Trophoblast cell (in vitro differentiated cells and primary cell): ENCODE measurements around the gene ASPRV1.

Experiments
- DNase-seq, 2 donors: peaks; one replicate each; pipeline ENCODE4 v3.0.0-alpha.2; 2016
- H2AFZ ChIP-seq: 2 replicates; pipeline ENCODE4 v1.6.1; 2013; ENCODE audit warnings: low read length, moderate library complexity, mild to moderate bottlenecking; ENCODE audit not compliant: insufficient read depth, poor library complexity
- H2AK5ac ChIP-seq: 2 replicates; pipeline ENCODE4 v1.6.1; 2013; ENCODE audit warnings: mild to moderate bottlenecking, low read length
- H2BK120ac ChIP-seq: 2 replicates; pipeline ENCODE4 v1.6.1; 2013; ENCODE audit warnings: low read length, mild to moderate bottlenecking, moderate library complexity; ENCODE audit not compliant: insufficient read depth, poor library complexity
- H2BK12ac ChIP-seq: 2 replicates; pipeline ENCODE4 v1.6.1; 2013; ENCODE audit warnings: mild to moderate bottlenecking, low read length, moderate library complexity
- H2BK5ac ChIP-seq: 2 replicates; pipeline ENCODE4 v1.6.1; 2013; ENCODE audit warnings: low read length, low read depth, moderate library complexity, mild to moderate bottlenecking; ENCODE audit not compliant: poor library complexity
- H3K14ac ChIP-seq: 2 replicates; pipeline ENCODE4 v1.6.1; 2013; ENCODE audit warnings: mild to moderate bottlenecking, low read length
- H3K18ac ChIP-seq: 2 replicates; pipeline ENCODE4 v1.6.1; 2013; ENCODE audit warnings: mild to moderate bottlenecking, low read length
- H3K23ac ChIP-seq: 2 replicates; pipeline ENCODE4 v1.6.1; 2013; ENCODE audit warnings: low read length
- H3K27ac ChIP-seq: 2 replicates; pipeline ENCODE4 v1.5.1; 2013; ENCODE audit warnings: low read depth, mild to moderate bottlenecking, inconsistent platforms, low read length, moderate library complexity
- H3K27me3 ChIP-seq: 2 replicates; pipeline ENCODE4 v1.6.1; 2013; ENCODE audit warnings: inconsistent platforms, mild to moderate bottlenecking, low read length, moderate library complexity; ENCODE audit not compliant: insufficient read depth
- H3K36me3 ChIP-seq, 2 experiments: 1 replicate in 1 of 2; 2 replicates in 1 of 2; pipeline ENCODE4 v1.6.1; 2013; ENCODE audit warnings: low read length in 2 of 2, mild to moderate bottlenecking in 2 of 2, moderate library complexity in 1 of 2; ENCODE audit not compliant: insufficient read depth in 2 of 2, control insufficient read depth in 1 of 2
- H3K4ac ChIP-seq: 2 replicates; pipeline ENCODE4 v1.6.1; 2013; ENCODE audit warnings: low read depth, mild to moderate bottlenecking, low read length, moderate library complexity
- H3K4me1 ChIP-seq, 2 experiments: 1 replicate in 1 of 2; 2 replicates in 1 of 2; pipeline ENCODE4 v1.6.1; 2013; ENCODE audit warnings: low read length in 2 of 2, mild to moderate bottlenecking in 2 of 2, moderate library complexity in 1 of 2; ENCODE audit not compliant: insufficient read depth in 2 of 2, control insufficient read depth in 1 of 2
- H3K4me2 ChIP-seq: 2 replicates; pipeline ENCODE4 v1.6.1; 2013; ENCODE audit warnings: inconsistent platforms, mild to moderate bottlenecking, low read length, moderate library complexity
- H3K4me3 ChIP-seq: 2 replicates; pipeline ENCODE4 v1.5.1; 2013; ENCODE audit warnings: mild to moderate bottlenecking, low read depth, low read length, inconsistent platforms
- H3K79me1 ChIP-seq: one replicate; pipeline ENCODE4 v1.6.1; 2013; ENCODE audit warnings: low read length
- H3K79me2 ChIP-seq: 2 replicates; pipeline ENCODE4 v1.6.1; 2013; ENCODE audit warnings: low read length, mild to moderate bottlenecking; ENCODE audit not compliant: control insufficient read depth, insufficient read depth, poor library complexity
- H3K9ac ChIP-seq: 2 replicates; pipeline ENCODE4 v1.6.1; 2013; ENCODE audit warnings: mild to moderate bottlenecking, low read length
- H3K9me3 ChIP-seq: 2 replicates; pipeline ENCODE4 v1.6.1; 2013; ENCODE audit warnings: low read depth, mild to moderate bottlenecking, control low read depth, inconsistent platforms, low read length; ENCODE audit not compliant: insufficient read depth
- H4K12ac ChIP-seq: 2 replicates; pipeline ENCODE4 v1.6.1; 2013; ENCODE audit warnings: low read depth, mild to moderate bottlenecking, low read length, moderate library complexity
- H4K8ac ChIP-seq: 2 replicates; pipeline ENCODE4 v1.6.1; 2013; ENCODE audit warnings: low read depth, mild to moderate bottlenecking, low read length, moderate library complexity
- H4K91ac ChIP-seq: one replicate; pipeline ENCODE4 v1.6.1; 2013; ENCODE audit warnings: low read depth, mild to moderate bottlenecking, low read length, moderate library complexity
- WGBS: extraction: QIAGEN DNeasy Blood & Tissue Kit; methylation state at CpG from one replicate; pipeline ENCODE4 v1.1.7; 2013; ENCODE audit warnings: missing lambda C conversion rate; ENCODE audit not compliant: insufficient read length, insufficient coverage; ENCODE audit errors: extremely low coverage; 5-methylcytosine and 5-hydroxymethylcytosine counted together

Gene ASPRV1

DNA sequence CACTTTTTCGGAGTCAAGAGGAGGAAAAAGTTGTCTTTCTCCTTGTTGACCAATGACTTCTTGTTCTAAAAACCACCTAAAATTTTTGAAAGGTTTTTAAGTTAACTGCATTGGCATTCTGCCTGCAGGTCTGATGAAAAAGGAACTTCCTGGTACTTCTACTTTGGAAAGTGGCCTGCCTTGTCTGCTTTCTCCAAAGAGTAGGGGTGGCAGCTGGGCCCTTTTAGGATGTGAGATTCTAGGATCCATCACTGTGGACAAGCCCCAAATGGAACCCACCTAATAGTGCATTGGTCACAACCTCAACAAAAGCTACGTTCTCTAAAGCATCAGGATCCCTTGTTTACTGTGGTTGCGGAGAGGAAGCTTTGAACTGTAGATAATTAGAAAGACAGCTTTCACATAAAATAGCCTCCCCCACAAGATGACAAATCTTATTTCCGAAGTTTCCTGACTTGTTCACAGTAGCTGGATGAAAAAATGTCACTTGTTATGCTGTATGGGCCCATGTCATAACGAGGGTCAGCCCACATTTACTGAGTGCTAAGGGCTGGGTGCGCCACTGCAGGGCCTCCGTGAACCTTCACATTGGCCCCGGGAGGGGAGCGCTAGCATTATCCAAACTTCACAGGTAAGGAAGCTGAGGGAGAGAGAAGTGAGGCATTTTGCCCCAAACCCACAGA lies 17.4 kb downstream of the ASPRV1 start:
- Histone ChIP-seq H3K36me3 (peaks cover 2 to 4% of the 10 kb centered on the region in 2 experiments), H3K23ac (no peak overlapping the region), H3K4me3 (no peak overlapping the region), H2BK5ac (no peak overlapping the region), H3K4ac (no peak overlapping the region), H3K27ac (no peak overlapping the region), H2AFZ (no peak overlapping the region), H3K79me2 (no peaks in the 10 kb centered on the region), H4K91ac (no peak overlapping the region), H2BK12ac (no peak overlapping the region), H3K4me2 (no peak overlapping the region), H2AK5ac (no peak overlapping the region), H3K18ac (no peak overlapping the region), H3K14ac (no peak overlapping the region), H3K4me1 (peaks cover 15 to 17% of the 10 kb centered on the region in 2 experiments), H3K9me3 (no peaks in the 10 kb centered on the region), H2BK120ac (no peak overlapping the region), H3K79me1 (peaks cover 2% of the 10 kb centered on the region), H3K27me3 (no peaks in the 10 kb centered on the region), H3K9ac (no peak overlapping the region), H4K8ac (no peak overlapping the region), H4K12ac (no peak overlapping the region)
- no peak for DNase-seq
- WGBS: no CpG with 5 or more reads among the region's 9 CpGs

DNA sequence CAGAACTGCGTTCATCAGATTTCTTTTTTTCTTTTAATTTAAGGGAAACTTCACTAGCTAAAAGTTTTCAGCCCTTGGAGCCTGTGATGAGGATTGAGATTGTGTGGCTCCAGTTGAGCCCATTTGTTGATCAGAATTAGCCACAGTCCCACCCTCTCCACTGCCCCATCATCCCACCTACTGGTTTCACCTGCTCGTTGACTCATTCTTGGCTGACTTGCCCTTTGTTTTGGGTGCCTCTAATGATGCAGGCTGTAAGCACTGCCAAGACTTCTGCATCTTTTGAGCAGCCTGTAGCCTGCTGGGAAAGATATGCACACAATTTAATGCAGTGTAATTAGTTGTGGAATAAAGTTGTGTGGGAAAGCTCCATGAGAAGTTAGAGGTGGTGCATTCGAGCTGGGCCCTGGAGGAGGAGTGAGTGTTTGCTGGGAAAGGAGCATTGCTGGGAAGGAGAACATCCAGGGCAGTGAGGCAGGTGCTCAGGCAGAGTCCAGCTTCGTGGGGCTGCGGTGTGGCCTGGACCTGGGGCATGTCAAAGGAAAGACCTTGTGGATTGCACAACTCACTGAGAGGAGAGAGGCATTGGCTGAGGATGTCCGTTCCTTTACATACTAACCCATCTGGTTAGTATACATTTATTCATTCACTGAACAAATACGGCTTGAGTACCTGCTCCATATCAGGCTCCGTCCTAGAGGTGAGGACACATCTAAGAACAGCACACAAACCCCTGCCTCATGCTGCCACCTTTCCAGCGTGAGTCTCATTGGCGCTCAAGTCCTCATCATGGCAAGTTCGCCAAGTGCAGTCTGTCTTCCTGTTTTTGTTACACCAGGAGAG lies 18.2 kb downstream of the ASPRV1 start:
- Histone ChIP-seq H3K4me2 (no peak overlapping the region), H3K79me1 (peaks cover 2% of the 10 kb centered on the region), H4K91ac (no peak overlapping the region), H3K14ac (no peak overlapping the region), H3K9me3 (no peaks in the 10 kb centered on the region), H3K4me3 (no peak overlapping the region), H2BK120ac (no peak overlapping the region), H3K4me1 (peaks cover 15% of the 10 kb centered on the region in 2 experiments), H2AFZ (no peak overlapping the region), H3K36me3 (peaks cover 2 to 7% of the 10 kb centered on the region in 2 experiments), H2BK5ac (no peak overlapping the region), H2BK12ac (no peak overlapping the region), H3K27ac (no peak overlapping the region), H3K27me3 (no peaks in the 10 kb centered on the region), H3K4ac (no peak overlapping the region), H3K23ac (no peak overlapping the region), H4K12ac (no peak overlapping the region), H3K79me2 (no peaks in the 10 kb centered on the region), H3K18ac (no peak overlapping the region), H3K9ac (no peak overlapping the region), H4K8ac (no peak overlapping the region), H2AK5ac (no peak overlapping the region)
- DNase-seq: no peak
- no CpG with 5 or more reads among the region's 11 CpGs for WGBS

DNA sequence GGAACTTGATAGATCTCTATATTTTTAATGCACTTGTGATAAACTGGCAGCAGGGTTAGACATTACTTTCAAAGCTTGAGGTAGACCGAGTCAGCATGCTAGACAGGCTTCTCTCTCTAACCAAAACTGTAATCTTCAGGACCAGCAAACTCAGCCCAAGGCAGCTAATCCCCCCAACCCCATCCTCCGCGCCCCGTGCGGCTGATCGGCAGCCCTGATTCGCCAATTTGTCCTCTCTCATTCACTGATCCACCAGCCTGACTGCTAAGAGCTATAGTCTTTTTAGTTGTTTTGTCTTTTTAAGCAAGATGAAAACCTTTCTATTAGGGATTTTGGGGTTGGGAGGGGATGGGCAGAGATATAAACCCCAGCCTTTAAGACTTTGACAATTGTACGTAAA lies 20.7 kb downstream of the ASPRV1 start:
- Histone ChIP-seq H3K4me2 (no peak overlapping the region), H2BK120ac (no peak overlapping the region), H3K18ac (no peak overlapping the region), H3K4ac (no peak overlapping the region), H2AK5ac (no peak overlapping the region), H2BK5ac (no peak overlapping the region), H3K36me3 (peaks cover 13 to 24% of the 10 kb centered on the region in 2 experiments), H3K27me3 (no peaks in the 10 kb centered on the region), H2BK12ac (no peak overlapping the region), H3K27ac (no peak overlapping the region), H3K9ac (no peak overlapping the region), H3K79me1 (no peaks in the 10 kb centered on the region), H3K79me2 (no peaks in the 10 kb centered on the region), H3K4me1 (peaks cover 5 to 7% of the 10 kb centered on the region in 2 experiments), H3K4me3 (no peak overlapping the region), H4K12ac (no peak overlapping the region), H3K14ac (no peak overlapping the region), H3K9me3 (no peaks in the 10 kb centered on the region), H2AFZ (no peak overlapping the region), H4K8ac (no peak overlapping the region), H3K23ac (no peak overlapping the region), H4K91ac (no peak overlapping the region)
- no peak for DNase-seq
- no CpG with 5 or more reads among the region's 8 CpGs for WGBS

DNA sequence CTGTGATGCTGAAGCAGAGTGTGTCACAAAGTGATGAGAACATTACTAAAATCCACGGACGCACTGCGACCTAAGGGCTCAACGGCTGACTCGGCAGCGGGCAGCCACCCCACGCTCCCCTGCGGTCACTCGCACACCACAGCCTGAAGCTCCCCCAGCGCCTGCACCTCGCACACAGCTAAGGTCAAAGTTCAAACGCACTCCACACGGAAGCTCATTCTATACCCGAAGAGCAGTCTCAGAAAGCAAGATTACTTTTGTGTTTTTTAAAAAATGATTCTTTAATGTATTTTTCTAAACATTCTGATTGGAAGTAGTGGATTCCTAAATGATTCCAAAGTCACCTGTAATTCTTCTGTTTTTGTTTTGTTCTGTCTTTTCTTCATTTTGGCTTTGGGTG lies 21.7 kb downstream of the ASPRV1 start:
- no peaks in the 10 kb centered on the region for H3K79me2 ChIP-seq
- no peak overlapping the region for H3K27ac ChIP-seq
- H2AFZ ChIP-seq: no peak overlapping the region
- H4K12ac ChIP-seq: no peak overlapping the region
- no peak overlapping the region for H3K9ac ChIP-seq
- H3K23ac ChIP-seq: no peak overlapping the region
- no peak overlapping the region for H4K8ac ChIP-seq
- H3K27me3 ChIP-seq: no peaks in the 10 kb centered on the region
- H3K79me1 ChIP-seq: no peaks in the 10 kb centered on the region
- no peak overlapping the region for H3K4ac ChIP-seq
- no peak overlapping the region for H3K18ac ChIP-seq
- H3K14ac ChIP-seq: no peak overlapping the region
- no CpG with 5 or more reads among the region's 14 CpGs for WGBS
- H3K36me3 ChIP-seq: peaks cover 15 to 24% of the 10 kb centered on the region in 2 experiments
- H2BK5ac ChIP-seq: no peak overlapping the region
- no peaks in the 10 kb centered on the region for H3K9me3 ChIP-seq
- H2AK5ac ChIP-seq: no peak overlapping the region
- H3K4me1 ChIP-seq: peaks cover 0 to 3% of the 10 kb centered on the region in 2 experiments
- no peak for DNase-seq
- H4K91ac ChIP-seq: no peak overlapping the region
- no peak overlapping the region for H2BK120ac ChIP-seq
- no peak overlapping the region for H3K4me2 ChIP-seq
- H2BK12ac ChIP-seq: no peak overlapping the region
- H3K4me3 ChIP-seq: no peak overlapping the region
